AG10803 (cell line): ENCODE measurements around the gene COL27A1.

Experiments
- DNase-seq: peaks from one replicate; pipeline ENCODE4 v3.0.0; 2010; ENCODE audit warnings: low read depth
- H3K4me3 ChIP-seq: 2 replicates; pipeline ENCODE4 v1.5.1; 2011; ENCODE audit warnings: mild to moderate bottlenecking, low read length, control low read depth
- CTCF ChIP-seq: conservative IDR thresholded peaks from 2 replicates; pipeline ENCODE4 v1.5.1; 2011; ENCODE audit warnings: mild to moderate bottlenecking, low read length, control low read depth, inconsistent platforms

The COL27A1 gene

GRCh38 chr9:114119242-114120191, 35.8 kb upstream of the COL27A1 start:
- TF ChIP-seq CTCF, result no peak
- H3K4me3 ChIP-seq, result no peak overlapping the region
- DNase-seq, result no peak

- DNase-seq, result no peak
- H3K4me3 ChIP-seq, result no peak overlapping the region
- no peak for TF ChIP-seq CTCF
Measured at GRCh38 chr9:114120192-114121014, 34.9 kb upstream of the COL27A1 start.

GRCh38 chr9:114121227-114122135, 33.9 kb upstream of the COL27A1 start:
- TF ChIP-seq CTCF, result no peak
- H3K4me3 ChIP-seq, result no peak overlapping the region
- DNase-seq, result no peak

- no peak for DNase-seq
- no peak overlapping the region for H3K4me3 ChIP-seq
- no peak for TF ChIP-seq CTCF
Measured at GRCh38 chr9:114122136-114123027, 33.0 kb upstream of the COL27A1 start.

GRCh38 chr9:114123031-114123977, 32.0 kb upstream of the COL27A1 start:
- TF ChIP-seq CTCF, result no peak
- no peak overlapping the region for H3K4me3 ChIP-seq
- DNase-seq, result no peak
